Colonic mucosa (tissue), 4 donors: ENCODE measurements around the gene TTC28. TPM values are rescaled to one million over a fixed set of nuclear protein-coding genes. Genes with fewer than 3 reads are reported as not detected.

Source experiments
- DNase-seq: peaks from one replicate; pipeline ENCODE4 v3.0.0-alpha.2; 2020
- H3K27ac ChIP-seq: fragments of 200-600 bp; one replicate; pipeline ENCODE4 v1.8.0; 2021
- H3K27me3 ChIP-seq: fragments of 200-600 bp; one replicate; pipeline ENCODE4 v1.8.0; 2021
- H3K36me3 ChIP-seq: fragments of 200-600 bp; one replicate; pipeline ENCODE4 v1.8.0; 2021
- H3K4me1 ChIP-seq: fragments of 200-600 bp; one replicate; pipeline ENCODE4 v1.8.0; 2021; ENCODE audit warnings: mild to moderate bottlenecking
- H3K4me3 ChIP-seq: fragments of 200-600 bp; one replicate; pipeline ENCODE4 v1.8.0; 2021
- H3K9ac ChIP-seq, 2 donors: one replicate each; pipeline ENCODE4 v1.7.0; 2013; ENCODE audit warnings: control low read depth in 2 of 2, low read depth in 2 of 2, low read length in 2 of 2
- H3K9me3 ChIP-seq: fragments of 200-600 bp; one replicate; pipeline ENCODE4 v1.8.0; 2021
- intact Hi-C: fragments of 100-400 bp; cut with DNase I; formaldehyde crosslinking; loops from one replicate; pipeline ENCODE4 v1.14.1; 2022
- total RNA-seq, 2 donors: library from RNA; stranded (reverse); fragmentation: NEBNext Ultra II Directional in 1 of 2; extraction: Animal tissue kit (Norgen Biotek cat#: 25700) in 1 of 2; gene quantifications; one replicate each; pipeline ENCODE4 v1.2.1, GENCODE V29; 2021
- TF ChIP-seq, protein P1 (sequence below): fragments of 200-600 bp; IDR thresholded peaks from one replicate; pipeline ENCODE4 v1.8.0; 2022; ENCODE audit warnings: antibody characterized with exemption, mild to moderate bottlenecking
- donor health status: healthy.
- donor health status: DM: no; HTN: no; CAD: no.
- donor health status: DM: no; HTN: no; CAD: no.

Gene TTC28
- total RNA-seq, 2 donors from 2014 or later = 6.6 to 9.2 TPM

DNA sequence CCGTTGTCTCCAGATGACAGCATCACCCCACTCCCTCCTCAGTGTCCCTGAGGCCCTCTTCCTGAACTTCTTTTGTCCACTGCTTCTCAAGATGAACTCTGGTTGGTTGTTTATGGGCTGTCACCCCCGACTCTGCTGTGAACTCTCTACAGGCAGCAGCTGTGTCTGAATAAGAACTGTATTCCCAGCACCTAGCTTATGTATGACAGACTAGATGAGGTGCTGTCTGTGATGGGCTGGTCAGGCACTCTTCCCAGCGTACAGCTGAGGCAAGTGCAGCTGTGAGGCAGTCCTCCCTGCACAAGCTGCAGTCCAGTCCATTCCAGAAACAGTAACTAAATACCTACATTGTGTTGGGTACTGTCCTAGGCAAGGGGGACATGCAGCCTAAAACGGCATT lies 649.2 kb downstream of the TTC28 start:
- H3K9me3 ChIP-seq = no peaks in the 10 kb centered on the region
- no peak for DNase-seq
- H3K36me3 ChIP-seq = no peaks in the 10 kb centered on the region
- no peaks in the 10 kb centered on the region for H3K27me3 ChIP-seq
- H3K9ac ChIP-seq = no peak overlapping the region
- H3K4me1 ChIP-seq = no peaks in the 10 kb centered on the region
- TF ChIP-seq, protein P1, sequence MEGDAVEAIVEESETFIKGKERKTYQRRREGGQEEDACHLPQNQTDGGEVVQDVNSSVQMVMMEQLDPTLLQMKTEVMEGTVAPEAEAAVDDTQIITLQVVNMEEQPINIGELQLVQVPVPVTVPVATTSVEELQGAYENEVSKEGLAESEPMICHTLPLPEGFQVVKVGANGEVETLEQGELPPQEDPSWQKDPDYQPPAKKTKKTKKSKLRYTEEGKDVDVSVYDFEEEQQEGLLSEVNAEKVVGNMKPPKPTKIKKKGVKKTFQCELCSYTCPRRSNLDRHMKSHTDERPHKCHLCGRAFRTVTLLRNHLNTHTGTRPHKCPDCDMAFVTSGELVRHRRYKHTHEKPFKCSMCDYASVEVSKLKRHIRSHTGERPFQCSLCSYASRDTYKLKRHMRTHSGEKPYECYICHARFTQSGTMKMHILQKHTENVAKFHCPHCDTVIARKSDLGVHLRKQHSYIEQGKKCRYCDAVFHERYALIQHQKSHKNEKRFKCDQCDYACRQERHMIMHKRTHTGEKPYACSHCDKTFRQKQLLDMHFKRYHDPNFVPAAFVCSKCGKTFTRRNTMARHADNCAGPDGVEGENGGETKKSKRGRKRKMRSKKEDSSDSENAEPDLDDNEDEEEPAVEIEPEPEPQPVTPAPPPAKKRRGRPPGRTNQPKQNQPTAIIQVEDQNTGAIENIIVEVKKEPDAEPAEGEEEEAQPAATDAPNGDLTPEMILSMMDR = no peak
- H3K4me3 ChIP-seq = no peak overlapping the region
- no peak overlapping the region for H3K27ac ChIP-seq
- intact Hi-C loops = no loop called here

DNA sequence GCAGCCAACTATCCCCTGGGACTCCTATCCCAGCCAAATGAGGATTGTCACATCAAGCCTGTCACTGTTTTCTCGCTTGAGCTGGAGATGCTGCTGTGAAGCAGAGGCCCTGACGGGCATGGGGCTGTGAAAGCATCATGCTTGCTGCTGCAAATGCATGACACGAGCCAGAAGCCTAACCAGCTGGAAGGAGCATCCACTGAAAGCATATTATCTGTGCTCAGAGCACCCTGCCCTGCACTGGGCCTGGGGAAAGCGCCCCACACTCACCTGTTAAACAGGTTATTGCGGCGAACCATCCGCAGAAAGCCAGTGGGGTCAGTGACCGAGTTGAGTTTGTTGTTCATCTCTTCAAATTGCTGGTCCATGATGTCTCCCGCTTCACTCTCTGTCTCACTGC lies 649.7 kb downstream of the TTC28 start:
- Histone ChIP-seq H3K36me3 (no peaks in the 10 kb centered on the region), H3K9ac (no peak overlapping the region), H3K4me1 (no peaks in the 10 kb centered on the region), H3K4me3 (no peak overlapping the region), H3K27me3 (no peaks in the 10 kb centered on the region), H3K27ac (no peak overlapping the region), H3K9me3 (no peaks in the 10 kb centered on the region)
- TF ChIP-seq, protein P1 = no peak
- DNase-seq = peak; percentile 7
- intact Hi-C loops = no loop called here

DNA sequence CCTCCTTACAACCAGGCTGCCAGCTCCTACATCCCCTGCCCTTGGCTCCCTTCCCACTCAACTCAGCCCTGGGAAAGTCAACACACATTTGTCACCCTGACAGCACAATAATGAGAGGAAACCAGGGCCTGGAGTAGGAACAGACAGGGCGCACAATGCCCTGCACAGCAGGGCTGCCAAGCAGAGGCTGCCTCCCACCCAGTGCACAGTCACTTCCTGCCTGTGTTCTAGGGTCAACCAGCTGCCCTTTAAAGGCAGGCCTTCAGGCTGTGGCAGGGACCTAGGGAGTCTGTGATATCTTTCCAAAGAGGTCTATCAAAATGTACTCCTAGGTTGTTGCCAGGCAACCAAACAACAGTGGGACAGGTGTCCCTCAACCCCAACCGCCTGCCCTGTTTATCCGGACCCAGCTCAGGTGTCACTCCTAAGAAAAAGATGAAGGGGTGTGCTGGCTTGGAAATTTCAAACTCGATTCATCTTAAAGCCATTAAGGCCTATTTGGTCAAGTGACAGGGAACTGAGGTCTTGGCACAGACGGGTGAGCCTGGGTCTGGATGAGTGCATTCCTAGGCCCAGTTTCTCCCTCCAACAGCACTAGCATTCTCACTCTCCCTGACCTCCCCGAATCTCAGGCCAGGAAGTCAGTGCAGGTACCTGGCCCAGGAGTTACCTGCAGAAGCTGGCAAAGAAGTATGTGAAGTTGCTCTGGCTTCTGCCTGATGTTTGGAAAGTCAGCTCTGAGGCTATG lies 650.3 kb downstream of the TTC28 start:
- no peaks in the 10 kb centered on the region for H3K9me3 ChIP-seq
- intact Hi-C loops = no loop called here
- no peaks in the 10 kb centered on the region for H3K27me3 ChIP-seq
- H3K36me3 ChIP-seq = no peaks in the 10 kb centered on the region
- H3K9ac ChIP-seq = no peak overlapping the region
- no peaks in the 10 kb centered on the region for H3K4me1 ChIP-seq
- DNase-seq = peak; percentile 41
- H3K4me3 ChIP-seq = no peak overlapping the region
- TF ChIP-seq, protein P1 = no peak
- no peak overlapping the region for H3K27ac ChIP-seq

DNA sequence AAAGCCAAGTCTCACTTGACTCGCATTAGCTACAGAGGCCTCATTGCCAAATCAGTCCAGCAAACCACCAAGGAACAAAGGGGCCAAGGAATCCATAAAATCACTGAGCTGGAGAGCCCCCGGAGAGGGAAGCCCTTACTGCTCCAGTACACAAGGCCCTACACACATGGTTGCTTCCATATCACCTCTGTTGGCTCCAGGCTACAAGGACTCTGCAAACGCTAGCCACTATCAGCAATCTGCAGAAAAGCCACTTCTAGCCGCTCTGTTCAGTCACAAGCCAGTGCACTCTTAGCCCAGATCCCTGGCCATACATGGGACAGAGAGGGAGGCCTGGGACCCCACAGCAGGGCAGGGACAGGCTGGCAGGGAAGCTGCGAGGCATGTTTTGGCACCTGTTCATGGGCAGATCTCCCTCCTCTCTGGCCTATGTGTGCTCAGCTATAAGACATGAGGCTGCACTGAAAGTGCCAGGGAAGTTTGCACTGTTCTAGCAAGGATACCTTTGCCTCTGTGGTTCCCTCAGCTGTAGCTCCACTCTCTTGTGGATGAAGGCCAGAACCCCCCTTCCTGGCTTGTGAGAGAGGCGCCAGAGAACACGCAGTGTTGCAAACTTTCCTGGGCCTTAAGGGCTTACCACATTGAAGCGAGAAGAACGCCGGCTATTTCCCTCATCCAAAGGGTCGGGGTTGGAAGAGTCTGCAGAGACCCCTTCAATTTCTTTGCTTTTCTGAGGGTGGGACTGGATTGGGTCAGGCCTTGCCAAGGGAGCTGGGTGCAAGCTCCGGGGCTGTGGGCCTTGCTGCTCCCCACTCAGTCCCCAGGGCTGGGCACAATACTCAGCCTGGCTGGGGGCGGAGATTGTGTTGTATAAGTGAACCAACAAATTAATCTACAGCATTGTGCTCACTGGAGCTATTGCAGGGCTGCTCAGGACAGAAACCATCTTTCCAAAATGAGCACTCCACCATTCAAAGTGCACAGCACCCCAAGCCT lies 651.9 kb downstream of the TTC28 start:
- peak; percentile 18 for DNase-seq
- H3K27ac ChIP-seq = no peak overlapping the region
- H3K4me3 ChIP-seq = no peak overlapping the region
- TF ChIP-seq, protein P1 = no peak
- no peaks in the 10 kb centered on the region for H3K4me1 ChIP-seq
- H3K27me3 ChIP-seq = no peaks in the 10 kb centered on the region
- no peak overlapping the region for H3K9ac ChIP-seq
- intact Hi-C loops = no loop called here
- no peaks in the 10 kb centered on the region for H3K36me3 ChIP-seq
- H3K9me3 ChIP-seq = no peaks in the 10 kb centered on the region

DNA sequence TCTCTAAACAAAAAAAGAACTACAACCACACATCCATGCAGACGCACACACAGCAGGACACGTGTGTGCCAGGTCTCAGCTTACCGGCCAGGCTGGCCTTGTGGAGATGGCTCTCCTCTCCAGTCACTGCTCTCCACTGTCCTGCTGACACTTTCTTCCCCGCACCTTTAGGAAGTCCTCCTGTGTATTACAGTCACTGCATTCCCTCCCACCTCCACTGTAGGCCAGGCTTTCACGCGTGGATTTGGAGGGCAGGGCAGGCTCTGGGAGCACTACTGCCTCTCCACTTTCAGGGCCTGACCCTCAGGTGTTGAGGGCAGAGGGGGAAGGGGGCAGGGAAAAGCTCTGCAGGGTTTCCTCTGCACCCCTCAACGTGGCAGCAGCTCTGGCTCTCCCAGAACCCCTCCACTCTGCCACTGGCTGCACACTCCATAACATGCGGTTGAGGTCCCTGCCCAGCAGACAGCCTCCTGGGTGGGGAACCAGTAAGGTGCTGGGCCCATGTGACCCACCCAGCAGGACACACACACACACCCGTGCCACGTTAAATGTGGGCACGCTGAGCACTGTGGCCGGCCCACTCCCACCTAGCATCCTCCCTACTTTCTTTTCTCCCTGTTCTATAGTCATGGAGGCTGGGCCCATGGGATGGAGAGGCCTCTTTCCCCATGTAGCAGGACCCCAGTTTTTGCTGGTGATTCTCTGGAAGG lies 653.6 kb downstream of the TTC28 start:
- H3K27me3 ChIP-seq = no peaks in the 10 kb centered on the region
- H3K36me3 ChIP-seq = no peaks in the 10 kb centered on the region
- H3K4me1 ChIP-seq = no peaks in the 10 kb centered on the region
- intact Hi-C loops = no loop called here
- no peak overlapping the region for H3K27ac ChIP-seq
- H3K4me3 ChIP-seq = no peak overlapping the region
- TF ChIP-seq, protein P1 = no peak
- no peak overlapping the region for H3K9ac ChIP-seq
- DNase-seq = peak; percentile 10
- no peaks in the 10 kb centered on the region for H3K9me3 ChIP-seq
